MCF 10A (cell line): ENCODE results near the gene SLC7A5. TPM values are rescaled to one million over a fixed set of nuclear protein-coding genes. Genes with fewer than 3 reads are reported as not detected.

Source experiments
- BruUV-seq: library from RNA; stranded (reverse); fragments of 400-500 nt; replicated peaks from 2 replicates; lab custom pipeline; 2021; lab: Mats Ljungman, UMichigan
- CTCF ChIA-PET: fragments of 300-600 bp; sonication (Branson Sonifier 250); formaldehyde crosslinking; extraction: SDS; loops from one replicate; lab custom pipeline; 2021; ENCODE audit warnings: antibody characterized with exemption, inconsistent platforms; lab: Yijun Ruan, JAX
- POLR2A ChIA-PET: fragments of 300-600, 350-650 bp; sonication (Branson Sonifier 250); formaldehyde crosslinking; extraction: SDS; loops from one replicate; lab custom pipeline; 2020; ENCODE audit warnings: antibody characterized with exemption, inconsistent platforms; lab: Yijun Ruan, JAX
- DNase-seq: peaks from one replicate; pipeline ENCODE4 v3.0.0-alpha.2; 2018; ENCODE audit not compliant: unreplicated experiment
- H3K27ac Mint-ChIP-seq: one replicate; pipeline ENCODE4 v1.8.0; 2022; ENCODE audit warnings: mild to moderate bottlenecking, low read depth, mixed read lengths; ENCODE audit not compliant: unreplicated experiment
- H3K27me3 Mint-ChIP-seq: one replicate; pipeline ENCODE4 v1.8.0; 2022; ENCODE audit warnings: mixed read lengths; ENCODE audit not compliant: insufficient read depth, unreplicated experiment
- H3K36me3 Mint-ChIP-seq: one replicate; pipeline ENCODE4 v1.8.0; 2022; ENCODE audit warnings: mild to moderate bottlenecking, moderate library complexity, mixed read lengths; ENCODE audit not compliant: insufficient read depth, unreplicated experiment
- H3K4me1 Mint-ChIP-seq: one replicate; pipeline ENCODE4 v1.8.0; 2022; ENCODE audit warnings: mixed read lengths; ENCODE audit not compliant: insufficient read depth, unreplicated experiment
- H3K4me3 Mint-ChIP-seq: one replicate; pipeline ENCODE4 v1.8.0; 2022; ENCODE audit warnings: mild to moderate bottlenecking, moderate library complexity, mixed read lengths; ENCODE audit not compliant: unreplicated experiment
- H3K9me3 Mint-ChIP-seq: one replicate; pipeline ENCODE4 v1.8.0; 2022; ENCODE audit warnings: mixed read lengths; ENCODE audit not compliant: unreplicated experiment
- intact Hi-C: fragments of 100-400 bp; cut with micrococcal nuclease; formaldehyde crosslinking; loops from 2 replicates; pipeline ENCODE4 v1.14.1; 2022
- total RNA-seq: library from RNA; stranded (reverse); gene quantifications from 2 replicates; pipeline ENCODE4 v1.2.3, GENCODE V29; 2022
- TF ChIP-seq, protein P1 (sequence below): fragments of 200-600 bp; IDR thresholded peaks from one replicate; pipeline ENCODE4 v1.8.0; 2022; ENCODE audit warnings: antibody characterized with exemption, mild to moderate bottlenecking; ENCODE audit not compliant: unreplicated experiment

The SLC7A5 gene
- total RNA-seq, 1 experiment from 2014 or later, result 1,007 TPM

DNA sequence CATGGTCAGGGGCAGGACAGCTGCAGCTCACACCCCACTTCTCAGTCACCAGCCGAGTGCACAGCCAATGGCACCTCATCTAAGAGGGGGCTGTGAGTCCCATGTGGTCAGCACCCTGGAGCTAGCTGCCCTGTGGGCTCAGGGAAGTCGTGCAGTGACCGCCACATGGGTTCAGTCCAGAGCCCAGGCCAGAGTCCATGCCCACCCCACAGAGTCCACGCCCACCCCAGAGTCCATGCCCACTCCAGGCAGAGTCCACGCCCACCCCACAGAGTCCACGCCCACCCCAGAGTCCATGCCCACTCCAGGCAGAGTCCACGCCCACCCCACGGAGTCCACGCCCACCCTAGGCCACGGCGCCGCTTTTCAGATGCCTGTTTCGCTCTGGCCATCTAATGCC lies 24.1 kb downstream of the SLC7A5 start:
- Mint-ChIP-seq H3K4me1 (peaks cover 14% of the 10 kb centered on the region), H3K27ac (peak overlapping the region; percentile 57), H3K4me3 (no peak overlapping the region), H3K36me3 (peaks cover 67% of the 10 kb centered on the region), H3K27me3 (no peaks in the 10 kb centered on the region), H3K9me3 (no peaks in the 10 kb centered on the region)
- intact Hi-C loops, result no loop called here
- POLR2A ChIA-PET, result interaction anchor here (0.7 to 2.0 kb wide), 5 partner anchors 7 to 66 kb away, joined by 3 to 7 read pairs (median 4); no protein-coding TSS in a partner anchor
- CTCF ChIA-PET, result interaction anchor here (1.1 to 3.5 kb wide), 2 partner anchors 21 to 66 kb away, joined by 4 to 27 read pairs; no protein-coding TSS in a partner anchor
- BruUV-seq, result no TSS peak
- TF ChIP-seq, protein P1, sequence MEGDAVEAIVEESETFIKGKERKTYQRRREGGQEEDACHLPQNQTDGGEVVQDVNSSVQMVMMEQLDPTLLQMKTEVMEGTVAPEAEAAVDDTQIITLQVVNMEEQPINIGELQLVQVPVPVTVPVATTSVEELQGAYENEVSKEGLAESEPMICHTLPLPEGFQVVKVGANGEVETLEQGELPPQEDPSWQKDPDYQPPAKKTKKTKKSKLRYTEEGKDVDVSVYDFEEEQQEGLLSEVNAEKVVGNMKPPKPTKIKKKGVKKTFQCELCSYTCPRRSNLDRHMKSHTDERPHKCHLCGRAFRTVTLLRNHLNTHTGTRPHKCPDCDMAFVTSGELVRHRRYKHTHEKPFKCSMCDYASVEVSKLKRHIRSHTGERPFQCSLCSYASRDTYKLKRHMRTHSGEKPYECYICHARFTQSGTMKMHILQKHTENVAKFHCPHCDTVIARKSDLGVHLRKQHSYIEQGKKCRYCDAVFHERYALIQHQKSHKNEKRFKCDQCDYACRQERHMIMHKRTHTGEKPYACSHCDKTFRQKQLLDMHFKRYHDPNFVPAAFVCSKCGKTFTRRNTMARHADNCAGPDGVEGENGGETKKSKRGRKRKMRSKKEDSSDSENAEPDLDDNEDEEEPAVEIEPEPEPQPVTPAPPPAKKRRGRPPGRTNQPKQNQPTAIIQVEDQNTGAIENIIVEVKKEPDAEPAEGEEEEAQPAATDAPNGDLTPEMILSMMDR, result no peak
- no peak for DNase-seq

DNA sequence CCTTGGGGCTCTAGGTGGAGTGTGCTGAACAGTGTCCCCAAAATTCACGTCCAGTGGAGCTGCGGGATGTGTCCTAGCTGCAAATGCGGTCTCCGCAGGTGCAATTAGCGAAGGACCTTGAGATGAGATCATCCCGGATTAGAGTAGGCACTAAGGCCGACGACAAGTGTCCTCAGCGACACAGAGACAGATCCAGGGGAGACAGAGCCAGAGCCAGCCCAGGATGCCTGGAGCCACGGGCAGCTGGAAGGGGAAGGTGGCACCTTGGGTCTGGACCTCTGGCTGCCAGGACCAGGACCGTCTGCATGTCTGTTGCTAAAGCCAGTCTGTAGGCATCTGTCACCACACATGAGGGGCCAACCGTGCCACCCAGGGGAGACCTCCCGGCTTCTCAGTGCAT lies 24.5 kb downstream of the SLC7A5 start:
- ChIA-PET CTCF (interaction anchor here (3.5 kb wide), 1 partner anchor 66 kb away, joined by 27 read pairs; no protein-coding TSS in a partner anchor), POLR2A (interaction anchor here (0.7 kb wide), 2 partner anchors 16 to 37 kb away, joined by 3 to 4 read pairs; no protein-coding TSS in a partner anchor)
- BruUV-seq, result no TSS peak
- H3K4me3 Mint-ChIP-seq, result no peak overlapping the region
- no peak for DNase-seq
- no peaks in the 10 kb centered on the region for H3K27me3 Mint-ChIP-seq
- intact Hi-C loops, result no loop called here
- H3K9me3 Mint-ChIP-seq, result no peaks in the 10 kb centered on the region
- H3K36me3 Mint-ChIP-seq, result peaks cover 66% of the 10 kb centered on the region
- H3K27ac Mint-ChIP-seq, result peak overlapping the region; percentile 57
- peaks cover 14% of the 10 kb centered on the region for H3K4me1 Mint-ChIP-seq
- TF ChIP-seq, protein P1, result no peak

DNA sequence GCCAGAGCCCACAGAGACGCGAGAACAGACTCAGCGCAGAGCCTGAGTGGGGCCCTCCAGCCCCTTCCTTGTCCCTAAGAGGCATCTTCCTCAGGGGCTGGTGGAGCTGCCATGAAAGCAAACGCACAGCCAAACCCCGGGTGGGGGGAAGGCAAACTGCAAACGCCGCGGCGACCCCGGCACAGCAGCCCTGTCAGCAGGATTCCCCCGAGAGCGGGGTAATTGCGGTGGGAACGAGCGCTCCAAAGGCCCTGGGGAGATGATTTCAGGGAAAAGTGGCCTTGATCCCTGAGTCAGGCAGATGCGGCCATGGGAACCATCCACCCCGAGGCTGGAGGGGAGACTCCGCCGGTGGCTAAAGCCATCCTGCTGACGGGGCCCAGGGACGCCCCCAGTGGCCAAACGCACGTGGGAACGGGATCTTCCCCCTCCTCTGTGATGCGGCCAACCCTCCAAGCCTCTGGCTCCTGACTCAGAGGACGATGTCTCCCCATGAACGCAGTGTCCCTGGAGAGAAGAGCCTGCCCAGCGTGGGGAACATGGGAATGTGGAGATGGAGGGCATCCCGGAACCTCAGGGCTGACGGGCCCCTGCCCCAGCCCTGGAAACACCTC lies 25.1 kb downstream of the SLC7A5 start:
- H3K4me3 Mint-ChIP-seq, result no peak overlapping the region
- H3K9me3 Mint-ChIP-seq, result no peaks in the 10 kb centered on the region
- DNase-seq, result no peak
- TF ChIP-seq, protein P1, result no peak
- POLR2A ChIA-PET, result interaction anchor here (0.7 kb wide), 2 partner anchors 15 to 36 kb away, joined by 3 to 4 read pairs; no protein-coding TSS in a partner anchor
- H3K4me1 Mint-ChIP-seq, result peaks cover 14% of the 10 kb centered on the region
- no peaks in the 10 kb centered on the region for H3K27me3 Mint-ChIP-seq
- no TSS peak for BruUV-seq
- peak overlapping the region; percentile 57 for H3K27ac Mint-ChIP-seq
- intact Hi-C loops, result no loop called here
- peaks cover 66% of the 10 kb centered on the region for H3K36me3 Mint-ChIP-seq
- CTCF ChIA-PET, result interaction anchor here (3.5 kb wide), 1 partner anchor 65 kb away, joined by 27 read pairs; no protein-coding TSS in a partner anchor

DNA sequence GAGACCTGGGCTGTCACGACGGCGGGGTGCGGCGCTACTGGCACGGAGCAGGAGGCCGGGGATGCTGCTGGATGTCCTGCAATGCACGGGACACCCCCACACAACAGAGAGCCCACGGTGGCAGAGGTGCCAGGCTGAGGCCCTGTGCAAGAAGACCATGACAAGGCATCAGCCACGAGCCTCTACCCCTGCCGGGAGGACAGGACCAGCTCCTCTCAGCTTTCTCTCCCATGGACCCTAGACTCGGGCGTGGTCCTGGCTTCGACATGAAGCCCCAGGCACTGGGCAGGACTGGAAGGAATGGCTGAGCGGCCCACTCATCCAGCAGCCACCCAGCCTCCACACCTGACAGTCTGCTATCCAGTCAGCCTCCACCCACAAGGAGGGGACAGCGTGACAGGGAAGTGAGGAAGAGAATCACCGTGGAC lies 25.6 kb downstream of the SLC7A5 start:
- Mint-ChIP-seq H3K36me3 (peaks cover 66% of the 10 kb centered on the region), H3K27ac (no peak overlapping the region), H3K4me3 (no peak overlapping the region), H3K4me1 (peaks cover 14% of the 10 kb centered on the region), H3K9me3 (no peaks in the 10 kb centered on the region), H3K27me3 (no peaks in the 10 kb centered on the region)
- TF ChIP-seq, protein P1, result no peak
- intact Hi-C loops, result no loop called here
- BruUV-seq, result no TSS peak
- ChIA-PET CTCF (no interaction called here), POLR2A (no interaction called here)
- no peak for DNase-seq
